HepG2 (cell line): ENCODE data around the gene OCLN. TPM values are rescaled to one million over a fixed set of nuclear protein-coding genes. Genes with fewer than 3 reads are reported as not detected.

Source experiments
- AGO1 ChIP-seq: fragments of 200-400 bp; formaldehyde crosslinking; IDR thresholded peaks from 2 replicates; pipeline ENCODE4 v1.6.1; 2017; ENCODE audit warnings: mild to moderate bottlenecking, low read depth, low read length, moderate library complexity; ENCODE audit not compliant: poor library complexity, severe bottlenecking
- ARID5B ChIP-seq: IDR thresholded peaks from 2 replicates; pipeline ENCODE4 v1.4.0; 2020; ENCODE audit warnings: mild to moderate bottlenecking, missing genetic modification reagents
- CBFB ChIP-seq: sonication (generic); formaldehyde crosslinking; IDR thresholded peaks from 2 replicates; pipeline ENCODE4 v1.4.0; 2020; ENCODE audit warnings: missing genetic modification reagents
- CREB3 ChIP-seq: sonication (generic); formaldehyde crosslinking; IDR thresholded peaks from 2 replicates; pipeline ENCODE4 v1.5.0; 2020; ENCODE audit warnings: missing genetic modification reagents
- CREBL2 ChIP-seq: sonication (generic); formaldehyde crosslinking; IDR thresholded peaks from 2 replicates; pipeline ENCODE4 v1.8.1; 2023; ENCODE audit warnings: missing genetic modification reagents, mild to moderate bottlenecking, borderline replicate concordance
- FOXO1 ChIP-seq: sonication (generic); formaldehyde crosslinking; IDR thresholded peaks from 2 replicates; pipeline ENCODE4 v1.4.0; 2020; ENCODE audit warnings: missing genetic modification reagents
- GFI1 ChIP-seq: sonication (generic); formaldehyde crosslinking; IDR thresholded peaks from 2 replicates; pipeline ENCODE4 v1.5.0; 2020; ENCODE audit warnings: missing genetic modification reagents, mild to moderate bottlenecking, borderline replicate concordance
- HNF4A ChIP-seq: sonication (generic); formaldehyde crosslinking; IDR thresholded peaks from 2 replicates; pipeline ENCODE4 v1.4.0; 2020; ENCODE audit warnings: missing genetic modification reagents
- HNF4G ChIP-seq, 2 experiments: sonication (generic) in 1 of 2; formaldehyde crosslinking in 1 of 2; IDR thresholded peaks; 2 replicates each; pipeline versions ENCODE4 v1.4.0 to v1.6.1; 2011 to 2020; ENCODE audit warnings: borderline replicate concordance in 2 of 2, low read depth in 2 of 2, mild to moderate bottlenecking in 2 of 2, low read length in 1 of 2, missing genetic modification reagents in 1 of 2, moderate library complexity in 1 of 2
- HOXA9 ChIP-seq: sonication (generic); formaldehyde crosslinking; IDR thresholded peaks from 2 replicates; pipeline ENCODE4 v1.8.1; 2022; ENCODE audit warnings: missing genetic modification reagents, mild to moderate bottlenecking, moderate library complexity, borderline replicate concordance
- KLF11 ChIP-seq: IDR thresholded peaks from 2 replicates; pipeline ENCODE4 v1.6.1; 2016; ENCODE audit warnings: missing compliant biosample characterization
- NR2F6 ChIP-seq, 2 experiments: IDR thresholded peaks; 2 replicates each; pipeline ENCODE4 v1.6.1; 2016; ENCODE audit warnings: antibody characterized with exemption in 1 of 2, mild to moderate bottlenecking in 1 of 2
- RARG ChIP-seq: sonication (generic); formaldehyde crosslinking; IDR thresholded peaks from 2 replicates; pipeline ENCODE4 v1.4.0; 2020; ENCODE audit warnings: low read depth, mild to moderate bottlenecking, missing genetic modification reagents
- SALL1 ChIP-seq: sonication (generic); formaldehyde crosslinking; IDR thresholded peaks from 2 replicates; pipeline ENCODE4 v1.8.0; 2022; ENCODE audit warnings: mild to moderate bottlenecking, missing genetic modification reagents
- SMAD3 ChIP-seq: sonication (generic); formaldehyde crosslinking; IDR thresholded peaks from 2 replicates; pipeline ENCODE4 v1.4.0; 2020; ENCODE audit warnings: missing genetic modification reagents
- SOX13 ChIP-seq, 3 experiments: fragments of 450-650 bp in 1 of 3; sonication (generic) in 1 of 3; formaldehyde crosslinking in 1 of 3; IDR thresholded peaks in 2 of 3; conservative IDR thresholded peaks in 1 of 3; 2 replicates each; pipeline versions ENCODE4 v1.5.0 to v1.6.1; 2016 to 2020; ENCODE audit warnings: antibody characterized with exemption in 1 of 3, mild to moderate bottlenecking in 1 of 3, missing compliant biosample characterization in 1 of 3, missing genetic modification reagents in 1 of 3, moderate library complexity in 1 of 3
- SP5 ChIP-seq: IDR thresholded peaks from 2 replicates; pipeline ENCODE4 v1.6.1; 2016; ENCODE audit warnings: low read depth, borderline replicate concordance
- TEAD3 ChIP-seq: optimal IDR thresholded peaks from 2 replicates; pipeline ENCODE3; 2016; ENCODE audit warnings: borderline replicate concordance
- ZNF281 ChIP-seq: sonication (generic); formaldehyde crosslinking; IDR thresholded peaks from 2 replicates; pipeline ENCODE4 v1.4.0; 2020; ENCODE audit warnings: missing genetic modification reagents, borderline replicate concordance
- ZNF569 ChIP-seq: sonication (generic); formaldehyde crosslinking; IDR thresholded peaks from 2 replicates; pipeline ENCODE4 v1.5.0; 2020; ENCODE audit warnings: mild to moderate bottlenecking, missing genetic modification reagents, moderate library complexity, borderline replicate concordance
- ZNF652 ChIP-seq: IDR thresholded peaks from 2 replicates; pipeline ENCODE4 v1.6.1; 2016; ENCODE audit warnings: low read depth, borderline replicate concordance
- ZNF7 ChIP-seq: IDR thresholded peaks from 2 replicates; pipeline ENCODE4 v1.6.1; 2016; ENCODE audit warnings: missing biosample characterization, missing genetic modification reagents
- polyA plus RNA-seq, 8 experiments: library from polyadenylated mRNA; depleted of rRNA in 3 of 8; stranded (reverse) in 7 of 8; unstranded in 1 of 8; fragments of >200 nt; fragmentation: Illumina TruSeq in 4 of 8; extraction: Trizol in 4 of 8; gene quantifications; 2 replicates each; pipeline versions ENCODE4 v1.2.1 to v1.2.3, GENCODE V29; 2011 to 2016; ENCODE audit warnings: low read depth in 4 of 8, missing spikeins in 1 of 8, mixed read lengths in 1 of 8; ENCODE audit not compliant: insufficient read depth in 1 of 8
- total RNA-seq, 5 experiments: library from RNA; depleted of rRNA; stranded (reverse); fragments of >200 nt; fragmentation: Illumina TruSeq; extraction: Trizol; gene quantifications; 2 replicates each; pipeline ENCODE4 v1.2.3, GENCODE V29; 2016; ENCODE audit warnings: low read depth in 1 of 5

OCLN gene
- total and polyA plus RNA-seq, 2 of the 13 experiments (the other 11 are each of a cell fraction or from before 2014, with no cell fraction given) = 24.1 to 34.8 TPM

- TF ChIP-seq HNF4G (IDR thresholded peaks at IDR 0.05; ENCODE audit: borderline replicate concordance, low read depth, low read length) = peak; percentile 45; the same call in 1 of the 2 replicates
- TF ChIP-seq HNF4G (CRISPR knock-in tag; IDR thresholded peaks at IDR 0.05; ENCODE audit: borderline replicate concordance, low read depth) = no peak
- no peak for TF ChIP-seq HOXA9 (CRISPR knock-in tag)
- TF ChIP-seq SMAD3 (CRISPR knock-in tag) = 0 out of 2 replicates have a peak, but pooled peaks have one; percentile 25
- no peak for TF ChIP-seq NR2F6 (IDR thresholded peaks at IDR 0.05)
- peak; percentile 45; the same call in 1 of the 2 replicates for TF ChIP-seq NR2F6 (CRISPR knock-in tag; IDR thresholded peaks at IDR 0.05)
- no peak for TF ChIP-seq CREB3 (CRISPR knock-in tag)
- peak; percentile 8 for TF ChIP-seq TEAD3
- TF ChIP-seq SOX13 (IDR thresholded peaks at IDR 0.05) = no peak
- TF ChIP-seq SOX13 (CRISPR knock-in tag; conservative IDR thresholded peaks at IDR 0.05 in 1 of 2, IDR thresholded peaks at IDR 0.05 in 1 of 2) = peak in 1 of 2 experiments; percentile 75; a peak in 2 of 4 replicates
- TF ChIP-seq KLF11 = no peak
- no peak for TF ChIP-seq ZNF281 (CRISPR knock-in tag)
- peak; percentile 17; the same call in 1 of the 2 replicates for TF ChIP-seq FOXO1 (CRISPR knock-in tag)
- TF ChIP-seq HNF4A = peak; percentile 78
- no peak for TF ChIP-seq CREBL2 (CRISPR knock-in tag)
- no peak for TF ChIP-seq CBFB (CRISPR knock-in tag)
- TF ChIP-seq SALL1 (CRISPR knock-in tag) = peak; percentile 38; the same call in 1 of the 2 replicates
- TF ChIP-seq AGO1 = no peak
- TF ChIP-seq SP5 (CRISPR knock-in tag) = 0 out of 2 replicates have a peak, but pooled peaks have one; percentile 19
- no peak for TF ChIP-seq ZNF569
- TF ChIP-seq ZNF652 = no peak
- TF ChIP-seq GFI1 = peak; percentile 78
- no peak for TF ChIP-seq ZNF7
- TF ChIP-seq ARID5B (CRISPR knock-in tag) = peak; percentile 83
- TF ChIP-seq RARG (CRISPR knock-in tag) = no peak
These were observed 25.2 kb downstream of the OCLN start (continued) for GRCh38 chr5:69517763-69518212.
